HG03064 (cell line): ENCODE data around the gene KCND1.

Source experiments
- ATAC-seq: cut with Tn5 transposase; IDR thresholded peaks from one replicate; pipeline ENCODE4 v1.9.1; 2021; ENCODE audit warnings: low read depth; ENCODE audit not compliant: unreplicated experiment

Gene KCND1

DNA sequence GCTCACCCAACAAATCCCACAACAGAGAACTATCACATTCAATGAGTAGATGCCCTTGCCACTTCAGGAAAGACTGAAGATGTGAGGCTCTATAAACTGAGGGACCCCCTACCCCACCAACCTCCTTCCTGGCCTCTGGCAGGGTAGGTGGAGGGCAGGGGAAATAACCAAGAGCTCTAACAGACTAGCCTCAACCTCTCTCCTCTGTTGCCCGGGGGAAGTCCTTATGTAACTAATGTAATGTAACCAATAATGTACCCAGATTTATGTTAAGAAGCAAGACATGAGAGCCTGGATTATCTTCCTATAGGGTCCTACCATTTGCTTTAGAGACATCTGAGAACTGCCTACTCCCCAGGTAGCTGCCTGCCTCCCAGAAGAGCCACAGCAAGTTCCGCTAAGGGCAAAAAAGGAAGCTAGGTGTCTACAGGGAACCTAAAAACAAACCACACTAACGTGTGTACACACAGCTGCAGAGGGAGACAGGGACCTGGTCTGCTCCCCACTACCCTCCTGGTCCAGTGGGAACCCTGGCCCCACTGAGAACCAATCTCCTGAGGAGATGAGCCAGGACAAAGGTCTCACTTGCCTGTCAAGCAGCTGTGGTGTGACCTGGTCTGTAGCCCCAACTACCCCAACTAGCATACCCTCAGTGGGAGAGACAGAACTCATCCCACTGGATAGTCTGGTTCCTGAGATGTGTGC is 32.0 kb downstream of the KCND1 start:
- no peak for ATAC-seq

DNA sequence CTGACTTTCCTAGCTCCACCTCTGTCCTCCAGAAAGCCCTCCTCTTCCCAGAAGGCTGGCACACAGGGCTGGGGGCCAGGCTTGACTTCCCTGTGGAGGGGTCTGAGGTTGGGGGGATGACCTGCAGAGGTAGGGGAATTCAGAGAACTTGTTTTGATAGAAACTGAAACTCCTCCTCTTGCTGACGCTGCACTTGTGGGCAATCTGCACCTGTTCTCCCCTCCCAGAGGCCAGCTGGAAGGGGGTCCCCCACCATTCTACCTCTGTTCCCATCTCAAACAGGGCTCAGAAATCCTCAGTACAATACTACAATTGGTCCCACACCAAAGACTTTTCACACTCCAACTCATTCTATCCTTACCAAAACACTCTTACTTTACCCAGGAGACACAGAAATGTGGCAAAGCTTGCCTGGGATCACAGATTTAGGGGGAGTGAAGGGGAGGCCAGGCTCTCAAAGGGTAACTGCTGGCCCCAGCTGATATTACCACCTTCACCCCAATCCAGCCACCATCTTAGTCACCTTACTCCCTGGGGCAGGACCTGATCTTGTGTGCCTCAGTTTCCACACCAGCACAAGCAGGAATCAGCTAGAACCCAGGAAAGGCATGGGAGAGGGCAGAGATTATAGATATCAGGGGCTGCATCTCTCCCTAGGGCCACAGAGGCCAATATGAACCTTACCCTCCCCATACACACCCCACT is 32.8 kb downstream of the KCND1 start:
- ATAC-seq: peak; percentile 48

DNA sequence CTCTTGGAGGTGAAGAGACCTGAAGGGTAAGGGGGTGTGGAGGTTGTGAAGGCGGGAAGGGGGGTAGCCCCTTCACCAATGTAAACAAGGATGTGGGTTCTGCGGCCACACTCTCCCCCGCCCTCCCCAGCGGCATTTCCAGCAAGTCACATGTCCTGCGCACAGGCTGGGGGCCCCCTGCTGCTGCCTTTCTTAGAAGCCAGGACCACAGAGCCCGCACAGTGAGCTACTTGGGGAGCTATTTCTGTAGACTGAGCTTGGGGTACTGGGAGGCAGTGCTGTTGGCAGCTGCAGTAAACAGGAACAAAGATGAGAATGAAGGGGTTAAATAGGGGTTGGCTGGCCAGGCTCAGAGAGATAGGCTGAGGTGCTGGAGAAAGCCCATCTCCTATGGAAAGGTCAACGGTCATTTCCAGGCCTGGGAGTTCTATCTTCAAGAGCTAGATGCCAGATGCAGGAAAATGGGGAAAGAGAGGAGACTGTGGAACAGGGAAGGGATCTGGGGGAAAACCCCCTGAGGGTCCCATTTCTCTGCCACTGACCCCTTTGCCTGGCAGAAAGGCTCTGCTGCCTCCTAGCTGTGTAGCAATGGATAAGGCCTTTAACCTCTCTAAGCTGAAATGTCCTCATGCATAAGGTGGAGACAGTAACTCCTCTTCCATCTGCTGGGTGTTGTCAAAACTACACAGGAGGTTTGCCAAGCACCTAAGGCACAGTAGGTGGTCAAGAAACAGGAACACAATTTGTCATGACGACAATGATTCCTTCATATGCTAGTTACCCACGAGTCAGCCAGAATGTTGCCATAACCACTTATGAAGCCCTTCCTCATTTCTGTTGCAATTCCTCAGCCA is 34.4 kb downstream of the KCND1 start:
- peak; percentile 53 for ATAC-seq

DNA sequence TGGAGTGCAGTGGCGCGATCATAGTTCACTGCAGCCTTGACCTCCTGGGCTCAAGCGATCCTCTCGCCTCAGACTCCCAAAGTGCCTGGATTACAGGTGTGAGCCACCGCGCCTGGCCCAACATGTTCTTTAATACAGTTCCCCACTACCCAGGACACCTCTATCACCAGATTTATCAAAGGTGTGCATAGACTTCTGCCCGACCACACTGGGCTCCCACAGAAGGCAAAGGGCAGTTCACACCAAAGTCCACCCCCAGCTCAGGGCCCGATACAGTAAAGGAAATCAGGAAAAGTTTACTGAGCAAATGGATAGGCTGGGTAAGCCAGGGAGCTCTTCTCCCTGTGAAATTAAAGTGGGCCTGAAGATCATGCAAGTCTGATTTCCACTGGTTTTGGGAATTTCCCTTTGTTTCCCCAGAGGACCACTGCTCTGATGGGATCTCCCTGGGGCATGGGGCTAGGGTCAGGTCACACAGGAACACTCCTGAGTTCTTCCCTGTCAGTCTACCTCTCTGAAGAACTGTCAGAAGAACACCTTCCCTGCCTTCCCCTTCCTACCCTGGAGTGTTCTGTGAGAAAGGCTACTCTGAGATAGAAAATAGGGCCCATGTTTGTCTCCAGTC is 35.1 kb downstream of the KCND1 start:
- no peak for ATAC-seq

DNA sequence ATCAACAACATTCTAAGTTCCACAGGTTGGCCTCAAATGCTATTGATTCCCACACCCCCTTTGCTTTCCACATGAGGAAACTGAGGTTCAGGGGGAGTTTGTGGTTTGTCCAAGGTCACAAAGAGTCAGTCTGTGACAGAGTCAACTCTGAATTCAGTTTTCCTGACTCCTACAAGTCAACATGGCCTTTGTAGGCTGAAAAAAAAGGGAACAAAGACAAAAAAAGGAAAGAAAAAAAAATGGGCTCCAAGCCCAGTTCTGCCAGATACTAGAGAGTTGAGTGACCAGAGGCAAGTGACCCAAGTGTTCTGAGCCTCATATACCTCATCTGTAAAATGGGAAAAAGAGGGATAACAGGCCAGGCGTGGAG is 36.4 kb downstream of the KCND1 start:
- no peak for ATAC-seq

DNA sequence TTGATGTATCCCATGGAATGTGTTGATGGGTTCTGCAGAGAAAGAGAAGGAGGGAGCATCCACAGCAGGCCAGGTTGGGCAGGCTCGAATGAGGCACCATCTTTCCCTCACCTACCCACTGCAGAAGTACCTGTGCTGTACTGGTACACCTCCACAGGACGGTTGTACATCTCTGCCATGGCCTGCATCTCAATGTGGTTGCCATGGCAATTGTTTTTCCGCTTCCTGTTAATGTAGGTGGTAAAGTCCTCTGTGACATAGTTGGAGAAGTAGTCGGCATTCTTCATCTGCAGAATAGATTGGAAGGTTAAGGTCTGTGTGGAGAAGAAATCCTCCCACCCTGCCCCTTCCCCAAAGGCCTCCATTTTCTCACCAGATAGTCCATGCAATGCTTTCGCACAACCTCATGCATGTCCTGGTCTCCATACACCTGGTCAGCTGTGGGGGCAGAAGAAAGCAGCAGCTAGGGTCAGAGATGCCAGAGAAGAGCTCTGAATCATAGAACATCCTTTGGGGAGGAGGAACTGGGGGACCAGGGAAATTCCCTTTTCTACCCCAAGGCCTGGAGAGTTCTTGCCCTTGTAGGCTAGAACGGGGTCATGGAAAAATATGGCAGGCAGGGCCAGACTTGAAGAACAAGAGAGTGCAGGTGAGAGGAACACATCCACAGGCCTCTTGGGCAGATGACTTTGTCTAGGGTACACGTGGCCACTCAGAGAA is 36.9 kb downstream of the KCND1 start:
- ATAC-seq: no peak

DNA sequence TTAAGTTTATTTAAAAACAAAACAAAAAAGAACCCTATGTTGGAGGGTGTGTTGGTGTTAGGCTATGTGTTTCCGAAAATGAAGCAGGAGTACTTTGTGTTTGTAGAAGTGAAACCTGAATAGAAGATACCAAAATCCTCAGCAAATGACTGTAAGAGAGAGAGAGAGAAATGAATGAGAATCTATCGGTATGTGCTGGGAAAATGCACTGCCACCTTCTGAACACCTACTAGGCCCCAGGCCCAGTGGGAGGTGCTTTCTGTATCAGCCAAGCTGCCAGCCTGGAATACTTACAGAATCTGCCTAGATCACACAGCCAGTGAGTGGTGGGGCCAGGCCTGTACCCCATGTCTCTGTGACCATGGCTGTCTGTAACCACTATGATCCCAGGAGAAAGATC is 37.9 kb downstream of the KCND1 start:
- ATAC-seq: no peak

DNA sequence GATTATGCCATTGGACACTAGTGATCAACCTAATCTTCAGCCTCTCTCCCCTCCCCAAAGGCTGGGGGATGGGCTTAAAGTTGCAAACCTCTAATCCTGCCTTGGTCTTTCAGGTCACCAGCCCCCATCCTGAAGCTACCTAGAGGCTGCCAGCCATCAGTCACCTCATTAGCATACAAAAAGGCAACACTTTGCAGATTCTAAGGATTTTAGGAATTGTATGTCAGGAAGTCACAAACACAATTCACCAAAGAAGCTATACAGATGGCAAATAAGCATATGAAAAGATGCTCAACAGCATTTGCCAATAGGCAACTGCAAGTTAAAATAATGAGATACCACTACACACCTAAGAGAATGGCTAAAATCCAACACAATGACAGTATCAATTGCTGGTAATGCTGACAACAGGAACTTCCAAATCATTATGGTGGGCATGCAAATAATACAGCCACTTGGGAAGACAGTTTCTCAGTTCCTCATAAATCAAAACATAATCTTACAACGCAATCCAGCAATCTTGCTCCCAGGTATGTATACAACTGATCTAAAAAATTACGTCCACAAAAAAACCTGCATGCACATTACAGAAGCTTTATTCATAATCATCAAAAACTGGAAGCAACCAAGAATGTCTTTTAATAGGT is 43.8 kb downstream of the KCND1 start:
- ATAC-seq: no peak

DNA sequence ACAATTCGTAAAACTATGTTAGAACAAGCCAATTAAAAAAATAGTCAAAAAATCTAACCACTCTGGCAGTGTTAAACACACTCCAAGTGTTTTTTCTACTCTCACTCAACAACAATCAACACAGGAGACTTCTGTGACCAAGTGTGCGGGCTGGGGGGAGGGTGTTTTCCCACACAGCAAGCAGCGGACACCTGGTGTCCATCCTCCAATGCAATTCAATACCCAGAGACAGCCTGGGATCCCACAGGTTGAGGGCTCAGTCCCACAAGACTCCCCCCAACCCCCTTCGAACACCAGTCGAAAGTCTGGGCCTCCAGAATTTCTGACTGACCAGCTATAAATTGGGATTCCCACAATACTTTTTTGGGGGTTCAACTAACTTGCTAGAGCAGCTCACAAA is 44.5 kb downstream of the KCND1 start:
- no peak for ATAC-seq

DNA sequence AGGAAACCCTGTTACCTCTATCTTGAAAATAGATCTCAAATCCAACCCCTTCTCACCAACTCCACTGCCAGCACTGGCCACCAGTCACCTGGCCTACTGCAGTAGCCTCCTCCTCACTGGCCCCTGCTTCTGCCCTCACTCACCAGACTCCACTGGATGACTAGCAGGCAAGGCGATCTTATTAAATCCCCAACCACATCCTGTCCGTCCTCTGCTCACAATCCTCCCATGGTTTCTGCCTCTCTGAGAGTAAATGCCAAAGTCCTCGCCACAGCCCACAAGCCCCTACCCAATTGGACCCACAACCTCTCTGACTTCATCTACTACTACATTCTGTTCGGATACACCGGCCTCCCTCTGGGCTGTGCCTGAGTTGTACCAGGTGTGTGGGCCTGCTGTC is 47.4 kb downstream of the KCND1 start:
- ATAC-seq: no peak

DNA sequence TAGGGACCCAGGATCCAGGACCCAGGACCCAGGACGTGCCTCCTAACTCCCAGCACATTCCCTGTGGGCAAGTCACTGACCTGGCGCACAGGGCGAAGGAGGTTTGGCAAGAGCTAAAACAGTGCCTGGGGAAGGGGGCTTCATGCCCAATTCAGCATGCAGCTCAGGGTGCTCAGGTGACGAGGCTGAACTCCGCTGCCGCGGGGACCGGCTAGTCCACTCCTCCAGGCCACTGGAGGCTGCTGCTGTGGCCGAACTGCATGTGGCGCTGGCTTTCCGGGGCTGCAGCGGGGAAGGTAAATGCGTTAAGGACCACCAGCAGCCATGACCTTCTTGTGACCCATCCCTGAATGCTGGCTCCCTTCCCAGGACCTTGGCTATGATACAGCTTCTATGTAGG is 47.9 kb downstream of the KCND1 start:
- no peak for ATAC-seq

DNA sequence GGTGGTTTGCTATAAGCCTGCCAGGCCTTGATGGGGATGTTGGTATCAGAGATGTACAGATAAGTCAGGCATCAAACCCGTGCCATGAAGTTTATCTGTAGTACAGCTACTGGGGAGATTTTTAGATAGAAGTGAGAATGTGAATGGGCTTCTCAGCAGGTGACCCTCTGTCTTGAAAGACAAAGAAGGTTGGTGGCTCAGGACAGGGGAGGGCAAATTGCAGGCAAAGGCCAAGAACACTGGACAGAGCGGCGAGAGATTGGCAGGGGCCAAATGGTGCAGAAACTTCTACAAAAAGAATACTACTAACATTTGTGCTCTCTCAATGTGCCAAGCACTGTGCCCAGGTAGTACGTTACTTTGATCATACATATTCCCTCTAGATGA is 50.9 kb downstream of the KCND1 start:
- ATAC-seq: no peak

DNA sequence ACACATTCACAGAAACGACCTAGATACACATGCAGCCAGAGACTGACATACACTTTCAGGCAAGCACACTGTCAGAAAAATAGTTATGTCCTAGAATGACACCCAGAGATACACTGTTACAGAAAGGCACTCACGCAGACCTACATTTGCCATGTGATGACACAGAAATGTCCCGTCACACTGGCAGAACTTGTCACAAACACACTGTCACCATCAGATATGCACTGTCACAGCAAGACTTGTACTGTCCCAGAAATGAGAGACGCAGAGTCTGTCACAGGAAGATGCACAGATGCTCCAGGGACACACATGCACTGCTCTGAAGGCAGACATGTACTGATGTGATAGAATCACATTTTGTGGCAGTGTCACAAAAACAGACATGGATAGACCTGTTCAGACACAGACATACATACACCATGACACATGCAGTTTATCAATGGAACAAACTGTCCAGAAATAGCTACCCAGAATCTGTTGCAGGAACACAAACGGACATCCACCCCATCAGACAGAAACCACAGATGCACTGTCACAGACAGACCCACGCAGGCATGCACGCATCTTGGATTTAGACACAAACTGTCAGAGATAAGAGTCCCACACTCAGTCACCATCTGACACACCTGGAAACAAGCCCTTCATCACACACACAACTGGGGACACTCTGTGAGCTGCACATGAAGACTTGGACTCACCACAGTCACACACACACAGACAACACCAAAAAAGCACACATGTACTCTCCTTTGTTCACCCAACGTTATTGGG is 51.5 kb downstream of the KCND1 start:
- no peak for ATAC-seq

DNA sequence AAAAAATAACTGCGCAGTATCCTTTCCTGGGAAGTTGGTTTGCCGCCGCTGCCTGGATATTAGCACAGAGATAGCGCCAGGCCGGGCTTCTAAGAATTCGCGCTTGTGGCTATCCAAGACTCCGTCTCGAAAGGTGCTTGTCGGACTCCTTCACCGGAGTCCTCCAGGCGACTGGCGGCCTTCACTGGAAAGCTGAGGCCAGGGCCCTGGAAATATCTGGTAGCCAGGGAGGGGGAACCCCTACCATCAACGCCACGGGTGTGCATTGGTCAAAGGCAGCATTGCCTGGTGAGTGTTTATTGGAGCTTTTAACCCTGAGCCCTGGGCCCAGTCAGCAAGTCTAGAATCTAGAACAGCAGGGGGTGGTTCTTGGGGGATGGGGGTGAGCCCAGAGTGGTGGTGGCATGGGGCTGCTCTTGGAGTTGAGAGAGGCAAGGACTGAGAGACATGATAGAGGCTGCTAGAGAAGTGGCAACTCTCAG is 52.2 kb downstream of the KCND1 start:
- no peak for ATAC-seq

DNA sequence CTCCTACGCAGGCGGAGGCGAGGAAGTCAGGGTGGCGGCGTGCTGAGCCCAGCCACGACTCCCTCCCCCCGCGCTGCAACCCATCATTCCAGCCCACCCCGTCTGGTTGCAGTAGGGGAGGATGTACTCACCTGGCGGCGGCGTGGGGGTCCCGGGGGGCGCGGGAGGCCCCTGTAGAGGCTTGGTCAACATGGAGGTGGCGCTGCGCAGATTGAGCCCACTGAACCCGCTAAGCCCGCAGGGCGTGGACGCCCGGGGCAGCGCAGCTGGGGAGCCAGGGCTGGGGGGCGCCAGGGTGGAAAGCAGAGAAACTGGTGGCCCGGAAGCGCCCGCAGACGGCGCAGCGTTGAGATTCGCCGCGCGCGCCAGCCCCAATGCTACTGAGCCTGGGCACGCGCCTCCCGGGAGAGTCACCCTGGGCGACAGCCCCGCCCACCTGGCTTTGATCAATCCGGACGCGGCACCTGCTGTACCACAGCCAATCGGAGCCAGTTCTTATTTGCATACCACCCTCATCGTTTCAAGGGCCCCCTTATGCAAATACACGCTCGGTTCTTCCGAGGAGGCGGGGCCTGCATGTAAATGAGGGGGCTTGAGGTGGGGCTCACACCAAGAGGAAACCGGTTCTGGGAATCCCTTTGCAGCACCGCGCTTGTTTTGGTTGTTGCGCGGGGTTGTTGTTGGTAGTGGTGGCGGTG is 52.9 kb downstream of the KCND1 start, which contains the start of gene PIM2:
PIM2 (minus strand) TSS at position 382 of the 698 bp plus-strand sequence; CDS start at position 192, 190 bp downstream.
- peak; percentile 68 for ATAC-seq

DNA sequence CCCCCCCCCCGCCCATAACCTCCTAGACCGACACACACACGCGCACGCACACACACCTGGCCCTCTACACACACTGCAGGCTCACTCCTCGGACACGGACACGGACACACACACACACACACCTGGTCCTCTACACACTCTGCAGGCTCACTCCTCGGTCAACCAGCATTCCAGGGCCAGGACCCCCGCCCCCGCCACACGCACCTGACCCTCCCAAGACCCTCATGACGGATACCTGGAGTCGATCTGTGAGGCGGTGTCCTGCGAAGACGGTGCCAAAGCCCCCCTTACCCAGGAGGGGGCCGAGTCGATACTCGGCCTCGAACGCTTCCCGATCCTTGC is 53.4 kb downstream of the KCND1 start:
- ATAC-seq: no peak

DNA sequence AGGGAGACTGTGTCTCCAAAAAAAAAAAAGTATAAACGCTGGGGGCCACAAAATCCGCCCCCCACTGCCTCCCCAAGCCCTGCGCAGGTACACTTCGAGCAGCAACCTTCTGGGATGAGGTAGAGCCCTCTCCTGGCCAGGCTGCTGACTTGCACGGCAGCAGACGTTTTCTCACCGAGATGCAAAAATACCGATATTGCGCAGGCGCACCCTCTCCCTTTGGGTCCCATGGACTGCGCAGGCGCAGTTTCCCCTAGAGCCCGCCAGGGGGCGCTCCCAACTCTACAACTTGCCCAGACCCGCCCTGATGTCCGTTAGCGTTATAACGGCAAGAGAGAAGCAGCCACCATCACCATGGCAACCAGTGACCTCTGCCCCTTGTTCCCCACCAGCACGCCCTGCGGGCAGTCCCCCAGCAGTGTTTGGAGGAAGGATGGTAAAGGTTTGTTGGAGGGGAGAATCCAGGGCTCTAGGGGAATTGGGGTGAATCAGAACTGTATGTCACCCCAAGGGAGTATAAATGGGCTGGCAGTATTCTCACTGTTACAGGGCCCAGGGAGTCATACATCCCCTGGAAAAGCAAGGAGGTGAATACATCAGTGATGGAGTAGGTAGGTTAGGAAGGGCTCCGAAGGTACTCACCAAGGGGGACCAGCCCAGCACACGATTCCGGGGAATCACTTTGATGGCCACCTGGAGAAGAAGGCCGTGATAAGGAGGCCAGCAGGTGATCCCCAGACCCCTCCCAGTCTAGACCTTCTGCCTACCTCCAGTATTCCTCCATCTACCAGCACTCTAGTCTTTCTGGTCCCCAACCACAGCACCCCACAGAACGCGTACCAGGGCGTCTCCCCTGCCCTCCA is 54.3 kb downstream of the KCND1 start:
- no peak for ATAC-seq
